HepG2 (cell line): ENCODE results near the gene BAIAP3. TPM values are rescaled to one million over a fixed set of nuclear protein-coding genes. Genes with fewer than 3 reads are reported as not detected.

Experiments
- ATAC-seq: fragments of 200-7000 bp; cut with Tn5 transposase; 3 replicates; pipeline ENCODE4 v1.9.1; 2020; ENCODE audit warnings: mild to moderate bottlenecking, moderate library complexity
- BruUV-seq: library from RNA; stranded (reverse); fragments of 400-500 nt; replicated peaks from 2 replicates; lab custom pipeline; 2021; lab: Mats Ljungman, UMichigan
- CTCF ChIA-PET: fragments of 300-600 bp; formaldehyde crosslinking; extraction: SDS; loops from one replicate; lab custom pipeline; 2021; ENCODE audit warnings: low total read pairs, inconsistent platforms, low intra/inter-chr PET ratio; lab: Yijun Ruan, JAX
- POLR2A ChIA-PET: fragments of 350-600 bp; sonication (Branson Sonifier 250); formaldehyde crosslinking; loops from one replicate; lab custom pipeline; 2020; ENCODE audit warnings: antibody characterized with exemption, inconsistent platforms; lab: Yijun Ruan, JAX
- DNase-seq: peaks from one replicate; pipeline ENCODE4 v3.0.0-alpha.2; 2015; ENCODE audit warnings: low spot score
- FAIRE-seq: peaks from 3 replicates; lab custom pipeline; 2011; peaks lifted over from hg19 to GRCh38; lab: Jason Lieb, UNC
- H2AFZ ChIP-seq: one replicate; pipeline ENCODE4 v1.6.1; 2011; ENCODE audit warnings: low read length, inconsistent platforms
- H3K27ac ChIP-seq: fragments of 300-600 bp; 3 replicates; pipeline ENCODE4 v1.8.0; 2011; ENCODE audit warnings: mixed run types, mild to moderate bottlenecking, mixed read lengths, low read length, inconsistent platforms; ENCODE audit not compliant: insufficient read depth; ENCODE audit errors: extremely low read length
- H3K27me3 ChIP-seq, 2 experiments: fragments of 200-600 bp in 1 of 2; 2 replicates in 1 of 2; 3 replicates in 1 of 2; pipeline versions ENCODE4 v1.6.0 to v1.8.0; 2011; ENCODE audit warnings: low read length in 2 of 2, mild to moderate bottlenecking in 2 of 2, moderate library complexity in 2 of 2, inconsistent platforms in 1 of 2; ENCODE audit not compliant: insufficient read depth in 2 of 2, control insufficient read depth in 1 of 2
- H3K36me3 ChIP-seq, 2 experiments: fragments of 200-600 bp in 1 of 2; replicated peaks in 1 of 2; 2 replicates in 1 of 2; 3 replicates in 1 of 2; pipeline versions ENCODE4 v1.5.1 to v1.8.0; 2011; ENCODE audit warnings: low read length in 2 of 2, inconsistent platforms in 1 of 2; ENCODE audit not compliant: insufficient read depth in 2 of 2, control insufficient read depth in 1 of 2
- H3K4me1 ChIP-seq: 2 replicates; pipeline ENCODE4 v1.5.1; 2012; ENCODE audit warnings: low read length, inconsistent platforms; ENCODE audit not compliant: insufficient read depth
- H3K4me2 ChIP-seq: 2 replicates; pipeline ENCODE4 v1.6.0; 2011; ENCODE audit warnings: low read depth, low read length, inconsistent platforms
- H3K4me3 ChIP-seq, 3 experiments: fragments of 200-600 bp in 1 of 3; sonication (generic), shearing (Covaris generic) in 1 of 3; replicated peaks in 1 of 3; 2 replicates each; pipeline ENCODE4 v1.5.1; 2011 to 2016; ENCODE audit warnings: low read length in 3 of 3, inconsistent platforms in 2 of 3, low read depth in 2 of 3, mild to moderate bottlenecking in 2 of 3, control low read depth in 1 of 3, mixed read lengths in 1 of 3; ENCODE audit not compliant: insufficient read depth in 1 of 3
- H3K79me2 ChIP-seq: one replicate; pipeline ENCODE4 v1.6.1; 2011; ENCODE audit warnings: low read length, inconsistent platforms; ENCODE audit not compliant: insufficient read depth
- H3K9ac ChIP-seq: 2 replicates; pipeline ENCODE4 v1.6.0; 2011; ENCODE audit warnings: mild to moderate bottlenecking, low read depth, low read length, inconsistent platforms; ENCODE audit not compliant: insufficient read depth
- H3K9me3 ChIP-seq: 2 replicates; pipeline ENCODE4 v1.5.1; 2012; ENCODE audit warnings: mild to moderate bottlenecking, low read length
- H4K20me1 ChIP-seq: 2 replicates; pipeline ENCODE4 v1.6.0; 2011; ENCODE audit warnings: inconsistent platforms, mild to moderate bottlenecking, low read length, moderate library complexity; ENCODE audit not compliant: insufficient read depth
- CHD4 ChIP-seq: fragments of 200-600 bp; sonication (generic); IDR thresholded peaks from 2 replicates; pipeline ENCODE4 v1.7.0; 2017; ENCODE audit warnings: mild to moderate bottlenecking, low read length, borderline replicate concordance
- CREB1 ChIP-seq, 2 experiments: fragments of 450-650 bp in 1 of 2; IDR thresholded peaks; 2 replicates each; pipeline ENCODE4 v1.6.1; 2016 to 2017; ENCODE audit warnings: control low read depth in 1 of 2, mild to moderate bottlenecking in 1 of 2, missing compliant biosample characterization in 1 of 2, missing genetic modification characterization in 1 of 2
- MAFK ChIP-seq, 2 experiments: IDR thresholded peaks in 1 of 2; conservative IDR thresholded peaks in 1 of 2; 2 replicates each; pipeline ENCODE4 v1.6.1; 2011; ENCODE audit warnings: improper control_type of control experiment in 2 of 2, low read length in 2 of 2
- SRSF4 ChIP-seq: fragments of 200-400 bp; formaldehyde crosslinking; IDR thresholded peaks from one replicate; pipeline ENCODE4 v1.6.1; 2018; ENCODE audit warnings: mild to moderate bottlenecking, low read depth, low read length, moderate library complexity; ENCODE audit not compliant: poor library complexity, severe bottlenecking
- ZNF570 ChIP-seq: sonication (generic); formaldehyde crosslinking; IDR thresholded peaks from 2 replicates; pipeline ENCODE4 v1.4.0; 2020; ENCODE audit warnings: mild to moderate bottlenecking, missing genetic modification reagents, borderline replicate concordance
- WGBS: methylation state at CpG from one replicate; pipeline ENCODE4 v1.1.6; 2017; ENCODE audit warnings: low lambda C conversion rate; 5-methylcytosine and 5-hydroxymethylcytosine counted together
- in situ Hi-C: cut with HindIII; loops from 2 replicates; pipeline ENCODE4 v1.10.0; 2017; ENCODE audit warnings: low pct_unique_long_range_greater_than_20kb; ENCODE audit not compliant: extremely low pct_ligation_motif_present
- intact Hi-C: fragments of 100-400 bp; cut with micrococcal nuclease; formaldehyde crosslinking; loops from one replicate; pipeline ENCODE4 v1.10.0; 2022; ENCODE audit not compliant: unreplicated experiment
- polyA plus RNA-seq, 8 experiments: library from polyadenylated mRNA; depleted of rRNA in 3 of 8; stranded (reverse) in 7 of 8; unstranded in 1 of 8; fragments of >200 nt; fragmentation: Illumina TruSeq in 4 of 8; extraction: Trizol in 4 of 8; gene quantifications; 2 replicates each; pipeline versions ENCODE4 v1.2.1 to v1.2.3, GENCODE V29; 2011 to 2016; ENCODE audit warnings: low read depth in 4 of 8, missing spikeins in 1 of 8, mixed read lengths in 1 of 8; ENCODE audit not compliant: insufficient read depth in 1 of 8
- total RNA-seq, 5 experiments: library from RNA; depleted of rRNA; stranded (reverse); fragments of >200 nt; fragmentation: Illumina TruSeq; extraction: Trizol; gene quantifications; 2 replicates each; pipeline ENCODE4 v1.2.3, GENCODE V29; 2016; ENCODE audit warnings: low read depth in 1 of 5
- TF ChIP-seq, protein P1 (sequence below): sonication (generic); formaldehyde crosslinking; IDR thresholded peaks from 2 replicates; pipeline ENCODE4 v1.5.0; 2020; ENCODE audit warnings: mild to moderate bottlenecking, missing genetic modification reagents, moderate library complexity
- TF ChIP-seq, protein P2 (sequence below): sonication (generic); formaldehyde crosslinking; IDR thresholded peaks from 2 replicates; pipeline ENCODE4 v1.4.0; 2020; ENCODE audit warnings: mild to moderate bottlenecking, missing genetic modification reagents
- TF ChIP-seq, protein P3 (sequence below): IDR thresholded peaks from 2 replicates; pipeline ENCODE4 v1.6.1; 2016; ENCODE audit warnings: missing genetic modification reagents, missing compliant biosample characterization
- TF ChIP-seq, protein P4 (sequence below): sonication (generic); formaldehyde crosslinking; IDR thresholded peaks from 2 replicates; pipeline ENCODE4 v1.5.0; 2020; ENCODE audit warnings: mild to moderate bottlenecking, missing genetic modification reagents
- TF ChIP-seq, protein P5 (sequence below): sonication (generic); formaldehyde crosslinking; IDR thresholded peaks from 2 replicates; pipeline ENCODE4 v1.8.1; 2023; ENCODE audit warnings: mild to moderate bottlenecking, moderate library complexity, missing genetic modification reagents
- TF ChIP-seq, protein P6 (sequence below): IDR thresholded peaks from 2 replicates; pipeline ENCODE4 v1.6.1; 2016
- TF ChIP-seq, protein P7 (sequence below): IDR thresholded peaks from 2 replicates; pipeline ENCODE4 v1.6.1; 2012; ENCODE audit warnings: inconsistent platforms

Gene BAIAP3
- total and polyA plus RNA-seq, 2 of the 13 experiments (the other 11 are each of a cell fraction or from before 2014, with no cell fraction given): 3.2 to 5.7 TPM

DNA sequence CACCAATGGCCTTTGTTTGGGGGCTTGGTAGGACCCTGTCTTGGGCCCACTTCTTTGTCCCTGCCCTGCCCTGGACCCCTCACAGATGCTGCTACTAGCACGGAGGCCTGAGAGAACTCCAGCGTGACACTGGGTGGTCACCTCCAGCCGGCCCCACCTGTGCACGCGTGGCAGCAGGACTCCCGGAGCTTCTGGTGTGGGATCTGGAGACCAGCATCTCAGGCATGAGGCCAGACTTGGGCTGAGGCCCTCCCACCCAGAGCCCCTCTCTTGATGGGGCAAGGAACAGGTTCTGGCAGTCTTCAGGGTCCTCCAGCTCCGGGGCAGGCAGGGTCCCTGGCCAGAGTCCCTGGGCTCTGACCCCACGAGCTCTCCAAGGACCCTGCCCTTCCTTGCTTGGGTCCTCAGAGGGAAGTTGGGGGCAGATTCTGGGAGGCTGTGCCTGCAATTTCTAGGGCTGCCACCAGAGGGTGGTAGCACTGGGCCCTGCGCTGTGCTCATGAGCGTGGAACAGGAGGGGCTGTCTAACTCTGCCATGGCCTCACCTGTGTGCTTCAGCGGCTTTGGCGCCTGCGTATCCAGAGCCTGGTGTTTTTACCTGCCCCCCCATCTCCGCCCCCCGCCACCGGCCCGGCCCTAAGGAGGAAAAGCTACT, 3.1 kb upstream of the BAIAP3 start (continued):
- TF ChIP-seq, protein P1, sequence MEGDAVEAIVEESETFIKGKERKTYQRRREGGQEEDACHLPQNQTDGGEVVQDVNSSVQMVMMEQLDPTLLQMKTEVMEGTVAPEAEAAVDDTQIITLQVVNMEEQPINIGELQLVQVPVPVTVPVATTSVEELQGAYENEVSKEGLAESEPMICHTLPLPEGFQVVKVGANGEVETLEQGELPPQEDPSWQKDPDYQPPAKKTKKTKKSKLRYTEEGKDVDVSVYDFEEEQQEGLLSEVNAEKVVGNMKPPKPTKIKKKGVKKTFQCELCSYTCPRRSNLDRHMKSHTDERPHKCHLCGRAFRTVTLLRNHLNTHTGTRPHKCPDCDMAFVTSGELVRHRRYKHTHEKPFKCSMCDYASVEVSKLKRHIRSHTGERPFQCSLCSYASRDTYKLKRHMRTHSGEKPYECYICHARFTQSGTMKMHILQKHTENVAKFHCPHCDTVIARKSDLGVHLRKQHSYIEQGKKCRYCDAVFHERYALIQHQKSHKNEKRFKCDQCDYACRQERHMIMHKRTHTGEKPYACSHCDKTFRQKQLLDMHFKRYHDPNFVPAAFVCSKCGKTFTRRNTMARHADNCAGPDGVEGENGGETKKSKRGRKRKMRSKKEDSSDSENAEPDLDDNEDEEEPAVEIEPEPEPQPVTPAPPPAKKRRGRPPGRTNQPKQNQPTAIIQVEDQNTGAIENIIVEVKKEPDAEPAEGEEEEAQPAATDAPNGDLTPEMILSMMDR (CRISPR knock-in tag): peak; percentile 87
- TF ChIP-seq SRSF4 (no peak), CREB1 (IDR thresholded peaks at IDR 0.05) (no peak), CREB1 (CRISPR knock-in tag; IDR thresholded peaks at IDR 0.05) (no peak)
- TF ChIP-seq, protein P2, sequence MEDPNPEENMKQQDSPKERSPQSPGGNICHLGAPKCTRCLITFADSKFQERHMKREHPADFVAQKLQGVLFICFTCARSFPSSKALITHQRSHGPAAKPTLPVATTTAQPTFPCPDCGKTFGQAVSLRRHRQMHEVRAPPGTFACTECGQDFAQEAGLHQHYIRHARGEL (CRISPR knock-in tag): no peak
- TF ChIP-seq, all 625 proteins: peak for 17

DNA sequence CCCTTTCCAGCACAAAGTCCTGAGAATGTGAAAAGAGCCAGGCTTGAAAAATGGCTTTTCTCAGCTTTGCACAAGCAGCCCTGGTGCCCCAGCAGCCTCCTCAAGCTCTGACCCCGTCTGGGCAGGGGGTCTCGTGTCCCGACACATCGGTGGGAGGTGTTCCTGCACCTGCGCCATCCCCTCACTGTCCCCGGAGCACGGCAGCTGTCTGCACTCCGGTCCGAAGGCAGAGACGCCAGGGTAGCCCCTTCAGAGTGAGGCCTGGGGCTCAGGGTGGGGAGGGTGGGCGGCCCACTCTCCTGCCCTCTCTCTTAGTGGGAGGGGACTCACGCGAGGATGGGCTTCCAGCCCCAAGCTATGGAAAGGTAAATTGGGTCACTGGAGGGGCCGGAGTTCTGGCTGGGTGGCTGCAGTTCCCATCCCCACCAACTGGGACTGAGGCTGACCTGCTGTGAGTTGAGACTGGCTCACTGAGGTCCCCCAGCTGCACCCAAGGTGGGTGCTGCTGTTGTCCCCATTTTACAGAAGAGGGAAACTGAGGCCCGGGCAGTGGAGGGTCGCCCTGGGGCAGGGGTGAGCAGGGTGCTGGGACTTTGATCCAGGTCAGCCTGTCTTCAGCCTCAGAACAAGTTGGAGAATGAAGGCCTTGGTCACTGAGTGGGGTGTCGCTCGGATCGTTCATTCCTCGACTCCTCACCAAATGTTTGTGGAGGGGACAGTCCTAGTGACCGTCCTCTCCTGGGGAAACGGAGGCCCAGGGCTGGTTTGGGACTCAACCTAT, 2.3 kb upstream of the BAIAP3 start:
- peak overlapping the region; percentile 91 for H3K9ac ChIP-seq
- H3K4me3 ChIP-seq: peak overlapping the region; percentile 38 to 79 (median 61)
- H3K36me3 ChIP-seq: no peaks in the 10 kb centered on the region
- DNase-seq (no peak), ATAC-seq (peak; percentile 41), FAIRE-seq (no peak)
- no peaks in the 10 kb centered on the region for H3K9me3 ChIP-seq
- intact Hi-C loops (no loop called here), in situ Hi-C loops (no loop called here)
- CTCF ChIA-PET: interaction anchor here (1.2 kb wide), 1 partner anchor 33 kb away, joined by 3 read pairs; no protein-coding TSS in a partner anchor
- H3K4me1 ChIP-seq: peaks cover 31% of the 10 kb centered on the region
- POLR2A ChIA-PET: interaction anchor here (0.6 to 3.6 kb wide), 4 partner anchors 12 to 90 kb away, joined by 3 to 25 read pairs (median 4); partner anchors contain the start of genes UBE2I and UQCC4
- H3K4me2 ChIP-seq: peak overlapping the region; percentile 99
- 0 out of 2 replicates have a peak, but pooled peaks cover 3% of the 10 kb centered on the region for H4K20me1 ChIP-seq
- peak overlapping the region; percentile 82 for H3K27ac ChIP-seq
- no peaks in the 10 kb centered on the region for H3K79me2 ChIP-seq
- 41% methylated on average over 10 of the region's 22 CpGs for WGBS
- no peak overlapping the region for H2AFZ ChIP-seq
- BruUV-seq: no TSS peak
- H3K27me3 ChIP-seq: peaks cover 15 to 37% of the 10 kb centered on the region in 2 experiments
- TF ChIP-seq, protein P3, sequence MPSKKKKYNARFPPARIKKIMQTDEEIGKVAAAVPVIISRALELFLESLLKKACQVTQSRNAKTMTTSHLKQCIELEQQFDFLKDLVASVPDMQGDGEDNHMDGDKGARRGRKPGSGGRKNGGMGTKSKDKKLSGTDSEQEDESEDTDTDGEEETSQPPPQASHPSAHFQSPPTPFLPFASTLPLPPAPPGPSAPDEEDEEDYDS (CRISPR knock-in tag): no peak
- TF ChIP-seq MAFK (conservative IDR thresholded peaks at IDR 0.05 in 1 of 2, IDR thresholded peaks at IDR 0.05 in 1 of 2; ENCODE audit: low read length in 2 of 2) (no peak), ZNF570 (CRISPR knock-in tag) (no peak), CHD4 (peak; percentile 89)
- TF ChIP-seq, protein P4, sequence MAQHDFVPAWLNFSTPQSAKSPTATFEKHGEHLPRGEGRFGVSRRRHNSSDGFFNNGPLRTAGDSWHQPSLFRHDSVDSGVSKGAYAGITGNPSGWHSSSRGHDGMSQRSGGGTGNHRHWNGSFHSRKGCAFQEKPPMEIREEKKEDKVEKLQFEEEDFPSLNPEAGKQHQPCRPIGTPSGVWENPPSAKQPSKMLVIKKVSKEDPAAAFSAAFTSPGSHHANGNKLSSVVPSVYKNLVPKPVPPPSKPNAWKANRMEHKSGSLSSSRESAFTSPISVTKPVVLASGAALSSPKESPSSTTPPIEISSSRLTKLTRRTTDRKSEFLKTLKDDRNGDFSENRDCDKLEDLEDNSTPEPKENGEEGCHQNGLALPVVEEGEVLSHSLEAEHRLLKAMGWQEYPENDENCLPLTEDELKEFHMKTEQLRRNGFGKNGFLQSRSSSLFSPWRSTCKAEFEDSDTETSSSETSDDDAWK (CRISPR knock-in tag): no peak
- TF ChIP-seq, protein P5, sequence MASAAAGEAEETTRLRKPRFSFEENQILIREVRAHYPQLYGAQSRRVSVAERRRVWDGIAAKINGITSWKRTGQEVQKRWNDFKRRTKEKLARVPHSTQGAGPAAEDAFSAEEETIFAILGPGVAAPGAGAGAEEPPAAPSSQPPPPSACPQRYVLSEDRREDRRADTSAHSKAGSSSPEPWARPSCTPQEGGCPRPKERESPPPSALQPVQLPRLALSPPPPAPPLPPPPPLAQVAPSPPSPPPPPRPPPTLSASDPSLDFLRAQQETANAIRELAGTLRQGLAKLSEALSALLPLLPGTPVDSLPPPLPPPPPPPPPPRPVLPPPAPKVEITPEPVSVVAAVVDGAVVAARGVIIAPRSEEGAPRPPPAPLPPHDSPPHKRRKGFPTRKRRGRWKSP (CRISPR knock-in tag): peak; percentile 26; the same call in 1 of the 2 replicates
- TF ChIP-seq, protein P6, sequence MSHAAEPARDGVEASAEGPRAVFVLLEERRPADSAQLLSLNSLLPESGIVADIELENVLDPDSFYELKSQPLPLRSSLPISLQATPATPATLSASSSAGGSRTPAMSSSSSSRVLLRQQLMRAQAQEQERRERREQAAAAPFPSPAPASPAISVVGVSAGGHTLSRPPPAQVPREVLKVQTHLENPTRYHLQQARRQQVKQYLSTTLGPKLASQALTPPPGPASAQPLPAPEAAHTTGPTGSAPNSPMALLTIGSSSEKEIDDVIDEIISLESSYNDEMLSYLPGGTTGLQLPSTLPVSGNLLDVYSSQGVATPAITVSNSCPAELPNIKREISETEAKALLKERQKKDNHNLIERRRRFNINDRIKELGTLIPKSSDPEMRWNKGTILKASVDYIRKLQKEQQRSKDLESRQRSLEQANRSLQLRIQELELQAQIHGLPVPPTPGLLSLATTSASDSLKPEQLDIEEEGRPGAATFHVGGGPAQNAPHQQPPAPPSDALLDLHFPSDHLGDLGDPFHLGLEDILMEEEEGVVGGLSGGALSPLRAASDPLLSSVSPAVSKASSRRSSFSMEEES (CRISPR knock-in tag): 0 out of 2 replicates have a peak, but pooled peaks have one; percentile 4
- TF ChIP-seq, protein P7, sequence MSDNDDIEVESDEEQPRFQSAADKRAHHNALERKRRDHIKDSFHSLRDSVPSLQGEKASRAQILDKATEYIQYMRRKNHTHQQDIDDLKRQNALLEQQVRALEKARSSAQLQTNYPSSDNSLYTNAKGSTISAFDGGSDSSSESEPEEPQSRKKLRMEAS: 0 out of 2 replicates have a peak, but pooled peaks have one; percentile 11
